K562 (cell line): ENCODE data around the gene GNAI2. TPM values are rescaled to one million over a fixed set of nuclear protein-coding genes. Genes with fewer than 3 reads are reported as not detected.
A peak's percentile ranks its signal among the peaks of the same experiment; 100 is the strongest.

ENCODE experiments used
- BACH1 ChIP-seq: fragments of 200-800 bp; sonication (Bioruptor generic); IDR thresholded peaks from 2 replicates; pipeline ENCODE4 v1.6.1; 2016; ENCODE audit warnings: missing genetic modification characterization, missing compliant biosample characterization
- CBX8 ChIP-seq: fragments of 200-600 bp; sonication (generic); IDR thresholded peaks from 2 replicates; pipeline ENCODE4 v1.6.1; 2012; ENCODE audit warnings: borderline replicate concordance, mixed run types, low read depth, mild to moderate bottlenecking, moderate library complexity, mixed read lengths, low read length, control low read depth, inconsistent platforms; ENCODE audit not compliant: poor library complexity, severe bottlenecking; ENCODE audit errors: extremely low read depth
- CEBPB ChIP-seq: fragments of 450-650 bp; IDR thresholded peaks from 2 replicates; pipeline ENCODE4 v1.6.1; 2016; ENCODE audit warnings: missing genetic modification characterization, missing compliant biosample characterization
- EP300 ChIP-seq: IDR thresholded peaks from 2 replicates; pipeline ENCODE4 v1.6.1; 2012; ENCODE audit warnings: low read length, improper control_type of control experiment
- EWSR1 ChIP-seq: fragments of 450-650 bp; IDR thresholded peaks from 2 replicates; pipeline ENCODE4 v1.6.1; 2018; ENCODE audit warnings: borderline replicate concordance, mild to moderate bottlenecking, low read depth, moderate library complexity; ENCODE audit not compliant: partially characterized antibody
- FOXM1 ChIP-seq, 2 experiments: fragments of 450-650 bp in 1 of 2; sonication (generic) in 1 of 2; formaldehyde crosslinking in 1 of 2; IDR thresholded peaks; 2 replicates each; pipeline versions ENCODE4 v1.6.1 to v1.9.0; 2017 to 2022; ENCODE audit warnings: low read depth in 2 of 2, mild to moderate bottlenecking in 2 of 2, missing genetic modification reagents in 1 of 2, moderate library complexity in 1 of 2
- FOXO4 ChIP-seq: fragments of 450-650 bp; formaldehyde crosslinking; IDR thresholded peaks from 2 replicates; pipeline ENCODE4 v1.4.0; 2020; ENCODE audit warnings: mild to moderate bottlenecking, moderate library complexity
- GABPB1 ChIP-seq: sonication (generic); formaldehyde crosslinking; IDR thresholded peaks from 2 replicates; pipeline ENCODE4 v1.8.0; 2022; ENCODE audit warnings: mild to moderate bottlenecking, missing genetic modification reagents
- GATAD2A ChIP-seq: fragments of 450-650 bp; IDR thresholded peaks from 2 replicates; pipeline ENCODE4 v1.6.1; 2017
- POLR2G ChIP-seq: fragments of 200-400 bp; formaldehyde crosslinking; IDR thresholded peaks from 2 replicates; pipeline ENCODE4 v1.6.1; 2017; ENCODE audit warnings: low read depth, mild to moderate bottlenecking, antibody characterized with exemption, low read length, moderate library complexity
- POLR3A ChIP-seq: IDR thresholded peaks from 2 replicates; pipeline ENCODE4 v1.6.1; 2011; ENCODE audit warnings: borderline replicate concordance, mild to moderate bottlenecking, moderate library complexity; ENCODE audit not compliant: insufficient read length, insufficient read depth; ENCODE audit errors: extremely low read depth
- PRPF4 ChIP-seq: fragments of 200-400 bp; formaldehyde crosslinking; IDR thresholded peaks from one replicate; pipeline ENCODE4 v1.6.1; 2017; ENCODE audit warnings: low read length, low read depth, mild to moderate bottlenecking; ENCODE audit not compliant: insufficient read depth, poor library complexity, severe bottlenecking
- SAP30 ChIP-seq: fragments of 200-600 bp; sonication (generic); IDR thresholded peaks from 2 replicates; pipeline ENCODE4 v1.6.1; 2012; ENCODE audit warnings: borderline replicate concordance, low read depth, mild to moderate bottlenecking, moderate library complexity, low read length, control low read depth, inconsistent platforms; ENCODE audit not compliant: insufficient read depth, poor library complexity, severe bottlenecking
- SNAPC5 ChIP-seq: fragments of 250-450 bp; sonication (Bioruptor Pico); IDR thresholded peaks from 2 replicates; pipeline ENCODE4 v1.8.0; 2021; ENCODE audit warnings: moderate library complexity, mild to moderate bottlenecking, inconsistent platforms
- VEZF1 ChIP-seq: fragments of 200-800 bp; sonication (Bioruptor generic); IDR thresholded peaks from 2 replicates; pipeline ENCODE4 v1.6.1; 2017; ENCODE audit warnings: missing genetic modification characterization, missing compliant biosample characterization
- ZHX1 ChIP-seq: fragments of 150-350 bp; conservative IDR thresholded peaks from 2 replicates; pipeline ENCODE4 v1.6.1; 2014; ENCODE audit warnings: low read length
- ZNF316 ChIP-seq: fragments of 450-650 bp; IDR thresholded peaks from 2 replicates; pipeline ENCODE4 v1.6.1; 2016
- ZNF354B ChIP-seq: fragments of 250-450 bp; sonication (Bioruptor Pico); IDR thresholded peaks from 2 replicates; pipeline ENCODE4 v1.4.0; 2020
- ZNF551 ChIP-seq: fragments of 250-450 bp; sonication (Bioruptor Pico); IDR thresholded peaks from 2 replicates; pipeline ENCODE4 v1.5.0; 2021; ENCODE audit warnings: mild to moderate bottlenecking, moderate library complexity
- ZNF75A ChIP-seq: fragments of 450-650 bp; formaldehyde crosslinking; IDR thresholded peaks from 2 replicates; pipeline ENCODE4 v1.4.0; 2020; ENCODE audit warnings: mild to moderate bottlenecking
- ZNF77 ChIP-seq: fragments of 250-450 bp; sonication (Bioruptor Pico); IDR thresholded peaks from 2 replicates; pipeline ENCODE4 v1.5.0; 2020
- polyA plus RNA-seq, 8 experiments: library from polyadenylated mRNA; depleted of rRNA in 4 of 8; stranded (reverse) in 5 of 8; unstranded in 3 of 8; fragments of >200 nt; fragmentation: Nextera tagmentation in 2 of 8; fragmentation: Illumina TruSeq in 1 of 8; extraction: Ambion mirVana in 2 of 8; extraction: Trizol in 1 of 8; gene quantifications; 2 replicates each; pipeline versions ENCODE4 v1.2.1 to v1.2.3, GENCODE V29; 2011 to 2014; ENCODE audit warnings: inconsistent platforms in 1 of 8, missing spikeins in 1 of 8
- total RNA-seq, 7 experiments: library from RNA; depleted of rRNA in 6 of 7; stranded (reverse); fragments of >200 nt in 6 of 7; fragmentation: Illumina TruSeq in 2 of 7; extraction: Trizol in 2 of 7; gene quantifications; 2 replicates each; pipeline versions ENCODE4 v1.2.1 to v1.2.3, GENCODE V29; 2011 to 2021; ENCODE audit warnings: low replicate concordance in 1 of 7

Gene GNAI2
- total and polyA plus RNA-seq, 9 of the 15 experiments (the other 6 are each of a cell fraction or from before 2014, with no cell fraction given) = 1.1 to 72.2 (median 42.7) TPM

GRCh38 chr3:50298836-50299637, 63.0 kb downstream of the GNAI2 start, which contains the start of the genes HYAL3 and NAA80 (continued):
- TF ChIP-seq BACH1 (no peak), SNAPC5 (CRISPR knock-in tag) (no peak), VEZF1 (CRISPR knock-in tag) (no peak; the same call in 1 of the 2 replicates), ZNF551 (CRISPR knock-in tag) (no peak), SAP30 (peak; percentile 88), POLR2G (peak; percentile 88), PRPF4 (no peak), ZHX1 (no peak), ZNF77 (no peak), FOXO4 (CRISPR knock-in tag) (no peak), ZNF75A (no peak), CBX8 (no peak), FOXM1 (IDR thresholded peaks at IDR 0.05; ENCODE audit: low read depth) (no peak), FOXM1 (CRISPR knock-in tag; IDR thresholded peaks at IDR 0.05; ENCODE audit: low read depth) (no peak), EP300 (no peak), POLR3A (no peak), ZNF316 (no peak), GABPB1 (CRISPR knock-in tag) (no peak; the same call in 1 of the 2 replicates), GATAD2A (no peak), ZNF354B (CRISPR knock-in tag) (no peak), CEBPB (tag) (no peak), EWSR1 (no peak)
